Sigmoid colon (tissue), 7 donors: Measurements from ENCODE around the gene TMED6. TPM values are rescaled to one million over a fixed set of nuclear protein-coding genes. Genes with fewer than 3 reads are reported as not detected.

Experiments used
- DNase-seq: peaks from one replicate; pipeline ENCODE4 v3.0.0-alpha.2; 2019
- H3K27ac ChIP-seq, 4 donors: fragments of 200-600 bp; sonication (generic); one replicate each; pipeline ENCODE4 v1.5.1; 2016 to 2019; ENCODE audit warnings: mild to moderate bottlenecking in 1 of 4
- H3K27me3 ChIP-seq, 3 donors: fragments of 200-600 bp; sonication (generic); one replicate each; pipeline ENCODE4 v1.5.1; 2019; ENCODE audit warnings: mild to moderate bottlenecking in 1 of 3
- H3K36me3 ChIP-seq, 4 donors: fragments of 200-600 bp; sonication (generic); one replicate each; pipeline ENCODE4 v1.5.1; 2016 to 2019
- H3K4me1 ChIP-seq, 4 donors: fragments of 200-600 bp; sonication (generic); one replicate each; pipeline ENCODE4 v1.5.1; 2017 to 2019
- H3K4me3 ChIP-seq, 4 donors: fragments of 200-600 bp; sonication (generic); one replicate each; pipeline ENCODE4 v1.5.1; 2017 to 2019; ENCODE audit warnings: mild to moderate bottlenecking in 2 of 4, moderate library complexity in 1 of 4
- H3K9me3 ChIP-seq, 4 donors: fragments of 200-600 bp in 3 of 4; sonication (generic) in 3 of 4; one replicate each; pipeline versions ENCODE4 v1.5.1 to v1.6.1; 2013 to 2019
- CTCF ChIP-seq, 4 experiments: fragments of 450-650 bp in 3 of 4; fragments of 200-600 bp in 1 of 4; IDR thresholded peaks; one replicate each; pipeline ENCODE4 v1.5.1; 2016 to 2019; ENCODE audit warnings: antibody characterized with exemption in 4 of 4, mild to moderate bottlenecking in 3 of 4, moderate library complexity in 2 of 4
- EP300 ChIP-seq, 4 donors: sonication (generic); formaldehyde crosslinking; IDR thresholded peaks; one replicate each; pipeline ENCODE4 v1.6.1; 2017; ENCODE audit warnings: antibody characterized with exemption in 4 of 4
- POLR2A ChIP-seq, 2 donors: fragments of 450-650 bp; IDR thresholded peaks; one replicate each; pipeline ENCODE4 v1.6.1; 2016; ENCODE audit warnings: antibody characterized with exemption in 2 of 2, mild to moderate bottlenecking in 2 of 2, moderate library complexity in 2 of 2
- POLR2AphosphoS5 ChIP-seq, 4 donors: sonication (generic); formaldehyde crosslinking; IDR thresholded peaks; one replicate each; pipeline ENCODE4 v1.6.1; 2017; ENCODE audit warnings: antibody characterized with exemption in 4 of 4
- WGBS, 2 donors: extraction: QIAGEN DNeasy Blood & Tissue Kit; methylation state at CpG; one replicate each; pipeline ENCODE4 v1.1.7; 2013; 5-methylcytosine and 5-hydroxymethylcytosine counted together
- intact Hi-C: fragments of 100-400 bp; cut with DNase I; formaldehyde crosslinking; loops from one replicate; pipeline ENCODE4 v1.15.1; 2023
- polyA plus RNA-seq, 3 donors: library from polyadenylated mRNA; stranded (reverse); fragments of 200-250 nt; gene quantifications; one replicate each; pipeline ENCODE4 v1.2.3, GENCODE V29; 2013
- total RNA-seq, 4 donors: library from RNA; depleted of rRNA; stranded (reverse); fragments of >200 nt; gene quantifications; one replicate each; pipeline ENCODE4 v1.1.0, GENCODE V29; 2016
- donor health status: healthy with polysubstance abuse.
- donor health status: Bipolar disorder and iron deficiency.
- donor health status: healthy.

The TMED6 gene
- total and polyA plus RNA-seq, 7 donors = 4.2 to 4.6 TPM; not detected in 5

DNA sequence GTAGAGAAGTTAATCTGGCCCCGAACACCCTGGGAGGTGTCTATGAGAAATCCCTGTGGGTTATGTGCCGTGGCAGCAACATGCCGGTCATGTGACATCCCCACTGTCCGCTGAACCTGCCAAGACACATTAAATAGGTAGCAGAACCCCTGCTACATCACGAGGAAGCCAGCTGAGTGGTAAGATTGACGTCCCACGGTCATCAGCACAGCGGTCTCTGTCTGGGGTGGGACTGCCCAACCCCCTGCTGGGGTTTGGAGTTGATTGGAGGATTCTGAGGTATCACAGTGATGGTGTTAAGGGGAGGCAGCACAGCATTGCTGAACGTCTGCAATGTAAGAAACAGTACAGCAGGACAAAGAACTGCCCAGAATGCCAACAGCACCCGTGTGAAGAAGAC is 2.0 kb downstream of the TMED6 start:
- intact Hi-C loops = no loop called here
- no peaks in the 10 kb centered on the region for H3K4me1 ChIP-seq
- no peaks in the 10 kb centered on the region for H3K9me3 ChIP-seq
- H3K27me3 ChIP-seq = no peaks in the 10 kb centered on the region
- no peak overlapping the region for H3K4me3 ChIP-seq
- 93% methylated on average over 10 of the region's 10 CpGs for WGBS, 2 donors
- no peak for TF ChIP-seq CTCF (IDR thresholded peaks at IDR 0.05)
- TF ChIP-seq POLR2AphosphoS5 (IDR thresholded peaks at IDR 0.05) = no peak
- TF ChIP-seq EP300 (IDR thresholded peaks at IDR 0.05) = no peak
- TF ChIP-seq POLR2A (IDR thresholded peaks at IDR 0.05) = no peak
- no peak overlapping the region for H3K27ac ChIP-seq
- peaks cover 0 to 20% (median 0%) of the 10 kb centered on the region in 4 donors for H3K36me3 ChIP-seq
- no peak for DNase-seq

DNA sequence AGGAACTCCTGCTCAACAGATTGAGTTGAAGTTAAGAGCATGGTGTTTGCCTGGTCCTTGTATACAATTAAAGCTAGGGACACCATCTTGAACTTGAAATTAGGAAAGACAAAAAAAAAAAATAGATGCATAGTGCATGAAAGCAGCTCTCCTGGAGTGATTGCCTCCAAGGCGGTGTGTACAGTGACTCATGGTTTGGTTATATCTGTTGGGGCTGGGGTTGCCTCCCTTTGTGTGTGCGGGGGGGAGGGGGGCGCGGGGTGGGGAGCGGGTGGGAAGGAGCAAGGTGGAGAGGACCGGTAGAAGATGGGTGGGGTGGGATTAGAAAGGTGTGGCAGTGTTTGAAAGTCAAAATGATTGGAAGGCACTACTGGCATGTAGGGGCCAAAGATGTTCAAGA is 3.4 kb downstream of the TMED6 start:
- TF ChIP-seq POLR2A (IDR thresholded peaks at IDR 0.05) (no peak), POLR2AphosphoS5 (IDR thresholded peaks at IDR 0.05) (no peak), EP300 (IDR thresholded peaks at IDR 0.05) (no peak), CTCF (IDR thresholded peaks at IDR 0.05) (no peak)
- intact Hi-C loops = no loop called here
- Histone ChIP-seq H3K4me1 (no peaks in the 10 kb centered on the region), H3K27me3 (no peaks in the 10 kb centered on the region), H3K9me3 (no peaks in the 10 kb centered on the region), H3K27ac (no peak overlapping the region), H3K4me3 (no peak overlapping the region), H3K36me3 (peaks cover 0 to 26% (median 0%) of the 10 kb centered on the region in 4 donors)
- no peak for DNase-seq
- 71 to 93% methylated on average over 6 of the region's 6 CpGs for WGBS, 2 donors

DNA sequence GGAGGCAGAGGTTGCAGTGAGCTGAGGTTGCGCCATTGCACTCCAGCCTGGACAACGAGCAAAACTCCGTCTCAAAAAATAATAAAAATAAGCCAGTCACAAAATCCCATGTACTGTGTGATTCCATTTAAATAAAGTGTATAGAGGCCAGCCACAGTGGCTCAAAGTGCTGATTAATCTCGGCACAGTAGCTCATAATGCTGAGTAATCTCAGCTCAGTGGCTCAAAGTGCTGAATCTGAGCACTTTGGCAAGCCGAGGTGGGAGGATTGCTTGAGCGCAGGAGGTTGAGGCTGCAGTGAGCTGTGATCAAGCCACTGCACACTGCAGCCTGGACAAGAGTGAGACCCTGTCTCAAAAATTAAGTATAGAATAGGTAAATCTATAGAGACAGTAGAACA is 4.9 kb downstream of the TMED6 start:
- intact Hi-C loops = no loop called here
- Histone ChIP-seq H3K27ac (no peak overlapping the region), H3K4me3 (no peak overlapping the region), H3K36me3 (peaks cover 0 to 29% (median 4%) of the 10 kb centered on the region in 4 donors), H3K4me1 (no peaks in the 10 kb centered on the region), H3K27me3 (no peaks in the 10 kb centered on the region), H3K9me3 (no peaks in the 10 kb centered on the region)
- TF ChIP-seq POLR2A (IDR thresholded peaks at IDR 0.05) = no peak
- TF ChIP-seq EP300 (IDR thresholded peaks at IDR 0.05) = no peak
- TF ChIP-seq CTCF (IDR thresholded peaks at IDR 0.05) = no peak
- no peak for TF ChIP-seq POLR2AphosphoS5 (IDR thresholded peaks at IDR 0.05)
- 83 to 91% methylated on average over 6 of the region's 6 CpGs for WGBS, 2 donors
- no peak for DNase-seq

DNA sequence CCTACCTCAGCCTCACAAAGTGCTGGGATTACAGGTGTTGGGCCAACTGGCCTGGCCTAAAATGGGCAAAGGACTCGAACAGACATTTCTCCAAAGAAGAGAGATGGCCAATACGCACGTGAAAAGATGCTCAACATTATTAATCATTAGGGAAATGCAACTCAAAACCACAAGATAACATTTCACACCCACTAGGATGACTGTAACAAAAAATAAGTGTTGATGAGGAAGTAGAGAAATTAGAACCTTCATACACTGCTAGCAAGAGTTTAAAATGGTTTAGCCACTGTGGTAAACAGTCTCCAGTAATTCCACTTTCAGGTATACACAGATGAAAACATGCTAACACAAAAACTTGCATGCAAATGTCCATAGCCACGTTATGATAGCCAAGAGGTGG is 5.7 kb downstream of the TMED6 start:
- Histone ChIP-seq H3K4me1 (peaks cover 0 to 5% (median 1%) of the 10 kb centered on the region in 4 donors), H3K27ac (no peak overlapping the region), H3K36me3 (peaks cover 0 to 30% (median 4%) of the 10 kb centered on the region in 4 donors), H3K9me3 (no peaks in the 10 kb centered on the region), H3K27me3 (no peaks in the 10 kb centered on the region), H3K4me3 (no peak overlapping the region)
- no peak for DNase-seq
- no peak for TF ChIP-seq POLR2AphosphoS5 (IDR thresholded peaks at IDR 0.05)
- no peak for TF ChIP-seq POLR2A (IDR thresholded peaks at IDR 0.05)
- no peak for TF ChIP-seq EP300 (IDR thresholded peaks at IDR 0.05)
- no peak for TF ChIP-seq CTCF (IDR thresholded peaks at IDR 0.05)
- intact Hi-C loops = no loop called here
- 74 to 80% methylated on average over 4 of the region's 4 CpGs for WGBS, 2 donors

- intact Hi-C loops = no loop called here
- TF ChIP-seq CTCF (IDR thresholded peaks at IDR 0.05) (no peak), EP300 (IDR thresholded peaks at IDR 0.05) (no peak), POLR2AphosphoS5 (IDR thresholded peaks at IDR 0.05) (no peak), POLR2A (IDR thresholded peaks at IDR 0.05) (no peak)
- no peak for DNase-seq
- 93 to 98% methylated on average over 5 of the region's 5 CpGs for WGBS, 2 donors
- Histone ChIP-seq H3K27ac (no peak overlapping the region), H3K4me3 (no peak overlapping the region), H3K27me3 (no peaks in the 10 kb centered on the region), H3K9me3 (no peaks in the 10 kb centered on the region), H3K36me3 (peaks cover 0 to 29% (median 4%) of the 10 kb centered on the region in 4 donors), H3K4me1 (peaks cover 0 to 14% (median 11%) of the 10 kb centered on the region in 4 donors)
These were observed 7.4 kb downstream of the TMED6 start for GRCh38 chr16:69344171-69344570.
